DOHH2 (cell line): ENCODE measurements around the gene ANXA6.
A peak's percentile ranks its signal among the peaks of the same experiment; 100 is the strongest.

Source experiments
- H3F3A ChIP-seq: fragments of 200-600 bp; sonication (generic), shearing (Covaris generic); 2 replicates; pipeline ENCODE4 v1.6.0; 2016; ENCODE audit warnings: antibody characterized with exemption, mild to moderate bottlenecking; ENCODE audit not compliant: control insufficient read depth, insufficient read depth
- H3K27ac ChIP-seq: fragments of 200-600 bp; sonication (generic); 2 replicates; pipeline ENCODE4 v1.5.1; 2014; ENCODE audit warnings: low read depth, mild to moderate bottlenecking, low read length, moderate library complexity
- H3K27me3 ChIP-seq: fragments of 200-600 bp; sonication (generic); 2 replicates; pipeline ENCODE4 v1.6.1; 2014; ENCODE audit warnings: mild to moderate bottlenecking, low read length, mixed read lengths; ENCODE audit not compliant: control insufficient read depth
- H3K36me3 ChIP-seq: fragments of 200-600 bp; sonication (generic); 2 replicates; pipeline ENCODE4 v1.6.1; 2014; ENCODE audit warnings: mild to moderate bottlenecking, low read length, moderate library complexity, mixed read lengths; ENCODE audit not compliant: control insufficient read depth
- H3K4me1 ChIP-seq: fragments of 200-600 bp; sonication (generic); 2 replicates; pipeline ENCODE4 v1.6.1; 2014; ENCODE audit warnings: mild to moderate bottlenecking, low read length, mixed read lengths; ENCODE audit not compliant: control insufficient read depth
- H3K4me2 ChIP-seq: fragments of 200-600 bp; sonication (generic); 2 replicates; pipeline ENCODE4 v1.6.0; 2014; ENCODE audit warnings: mild to moderate bottlenecking, low read length, moderate library complexity
- H3K4me3 ChIP-seq: fragments of 200-600 bp; sonication (generic); 2 replicates; pipeline ENCODE4 v1.5.1; 2014; ENCODE audit warnings: mild to moderate bottlenecking, low read length, mixed read lengths
- H3K79me2 ChIP-seq: fragments of 200-600 bp; sonication (generic); 2 replicates; pipeline ENCODE4 v1.6.1; 2014; ENCODE audit warnings: mild to moderate bottlenecking, low read length, mixed read lengths; ENCODE audit not compliant: control insufficient read depth
- H3K9me2 ChIP-seq: fragments of 200-600 bp; sonication (generic); replicated peaks from 2 replicates; pipeline ENCODE4 v1.6.1; 2014; ENCODE audit warnings: mild to moderate bottlenecking, low read length, mixed read lengths; ENCODE audit not compliant: control insufficient read depth
- H3K9me3 ChIP-seq: fragments of 200-600 bp; sonication (generic); 2 replicates; pipeline ENCODE4 v1.6.1; 2014; ENCODE audit warnings: antibody characterized with exemption, low read length, mixed read lengths; ENCODE audit not compliant: control insufficient read depth, insufficient read depth
- H4K20me1 ChIP-seq: fragments of 200-600 bp; sonication (generic); 2 replicates; pipeline ENCODE4 v1.6.0; 2014; ENCODE audit warnings: low read depth, mild to moderate bottlenecking, antibody characterized with exemption, low read length, moderate library complexity; ENCODE audit not compliant: control insufficient read depth, insufficient read depth
- CTCF ChIP-seq: fragments of 200-600 bp; sonication (generic); IDR thresholded peaks from one replicate; pipeline ENCODE4 v1.5.1; 2014; ENCODE audit warnings: antibody characterized with exemption, mild to moderate bottlenecking, low read depth, low read length; ENCODE audit not compliant: poor library complexity, severe bottlenecking
- EZH2phosphoT487 ChIP-seq: fragments of 200-600 bp; sonication (generic); IDR thresholded peaks from 2 replicates; pipeline ENCODE4 v1.6.1; 2017; ENCODE audit warnings: borderline replicate concordance, mild to moderate bottlenecking, antibody characterized with exemption, low read length, moderate library complexity, mixed read lengths

The ANXA6 gene

GRCh38 chr5:151167022-151167421, 9.4 kb upstream of the ANXA6 start:
- TF ChIP-seq CTCF (no peak), EZH2phosphoT487 (no peak)
- no peak overlapping the region for H3K4me2 ChIP-seq
- no peaks in the 10 kb centered on the region for H4K20me1 ChIP-seq
- peaks cover 10% of the 10 kb centered on the region for H3K4me1 ChIP-seq
- H3K9me2 ChIP-seq = no peaks in the 10 kb centered on the region
- no peaks in the 10 kb centered on the region for H3K9me3 ChIP-seq
- H3K36me3 ChIP-seq = no peaks in the 10 kb centered on the region
- no peaks in the 10 kb centered on the region for H3K79me2 ChIP-seq
- no peaks in the 10 kb centered on the region for H3F3A ChIP-seq
- H3K27ac ChIP-seq = no peak overlapping the region
- H3K4me3 ChIP-seq = no peak overlapping the region
- H3K27me3 ChIP-seq = no peaks in the 10 kb centered on the region

GRCh38 chr5:151164687-151165392, 7.3 kb upstream of the ANXA6 start:
- Histone ChIP-seq H3K9me2 (no peaks in the 10 kb centered on the region), H3K4me1 (peaks cover 16% of the 10 kb centered on the region), H3K4me2 (peak overlapping the region; percentile 35), H3K27ac (no peak overlapping the region), H4K20me1 (no peaks in the 10 kb centered on the region), H3F3A (no peaks in the 10 kb centered on the region), H3K36me3 (no peaks in the 10 kb centered on the region), H3K79me2 (no peaks in the 10 kb centered on the region), H3K9me3 (no peaks in the 10 kb centered on the region), H3K27me3 (no peaks in the 10 kb centered on the region), H3K4me3 (no peak overlapping the region)
- TF ChIP-seq EZH2phosphoT487 (no peak), CTCF (peak; percentile 92)

GRCh38 chr5:151162776-151163175, 5.2 kb upstream of the ANXA6 start:
- no peaks in the 10 kb centered on the region for H3K79me2 ChIP-seq

More at GRCh38 chr5:151162776-151163175, 5.2 kb upstream of the ANXA6 start:
- Histone ChIP-seq H3F3A (no peaks in the 10 kb centered on the region), H3K27ac (no peak overlapping the region), H3K9me2 (no peaks in the 10 kb centered on the region), H3K9me3 (no peaks in the 10 kb centered on the region), H3K36me3 (no peaks in the 10 kb centered on the region), H3K4me1 (peaks cover 36% of the 10 kb centered on the region), H3K4me2 (no peak overlapping the region), H3K27me3 (peaks cover 12% of the 10 kb centered on the region), H4K20me1 (no peaks in the 10 kb centered on the region), H3K4me3 (no peak overlapping the region)
- TF ChIP-seq CTCF (no peak), EZH2phosphoT487 (no peak)
